HEK293 (cell line): ENCODE measurements around the gene CAMK1G.

ENCODE experiments used
- CTCF ChIP-seq: fragments of 450-650 bp; formaldehyde crosslinking; IDR thresholded peaks from 2 replicates; pipeline ENCODE4 v1.5.1; 2016; ENCODE audit warnings: missing biosample characterization, missing genetic modification characterization
- ZFP3 ChIP-seq: fragments of 450-650 bp; formaldehyde crosslinking; IDR thresholded peaks from 2 replicates; pipeline ENCODE4 v1.5.1; 2016; ENCODE audit warnings: low read depth, missing biosample characterization, missing genetic modification characterization
- ZNF174 ChIP-seq: fragments of 450-650 bp; formaldehyde crosslinking; IDR thresholded peaks from 2 replicates; pipeline ENCODE4 v1.5.0; 2017; ENCODE audit warnings: missing biosample characterization, mild to moderate bottlenecking, missing genetic modification characterization
- ZNF37A ChIP-seq: fragments of 450-650 bp; IDR thresholded peaks from 2 replicates; pipeline ENCODE4 v1.5.1; 2018; ENCODE audit warnings: missing biosample characterization, missing genetic modification characterization
- ZNF621 ChIP-seq: fragments of 450-650 bp; formaldehyde crosslinking; IDR thresholded peaks from 2 replicates; pipeline ENCODE4 v1.5.1; 2017; ENCODE audit warnings: missing biosample characterization, missing genetic modification characterization
- ZNF707 ChIP-seq: fragments of 450-650 bp; formaldehyde crosslinking; IDR thresholded peaks from 2 replicates; pipeline ENCODE4 v1.5.1; 2016; ENCODE audit warnings: missing biosample characterization, missing genetic modification characterization
- ZNF777 ChIP-seq: fragments of 450-650 bp; formaldehyde crosslinking; IDR thresholded peaks from 2 replicates; pipeline ENCODE4 v1.5.1; 2017; ENCODE audit warnings: missing biosample characterization, missing genetic modification characterization, borderline replicate concordance

GRCh38 chr1:209557221-209557620 is 26.3 kb upstream of the CAMK1G start:
- TF ChIP-seq ZFP3 (tag by site-specific recombination) (no peak), CTCF (tag by site-specific recombination) (no peak), ZNF174 (tag by site-specific recombination) (no peak), ZNF621 (no peak), ZNF707 (no peak), ZNF37A (tag by site-specific recombination) (no peak), ZNF777 (tag by site-specific recombination) (no peak)
